ENCODE measurements around the gene TENM4.

TENM4 gene

DNA sequence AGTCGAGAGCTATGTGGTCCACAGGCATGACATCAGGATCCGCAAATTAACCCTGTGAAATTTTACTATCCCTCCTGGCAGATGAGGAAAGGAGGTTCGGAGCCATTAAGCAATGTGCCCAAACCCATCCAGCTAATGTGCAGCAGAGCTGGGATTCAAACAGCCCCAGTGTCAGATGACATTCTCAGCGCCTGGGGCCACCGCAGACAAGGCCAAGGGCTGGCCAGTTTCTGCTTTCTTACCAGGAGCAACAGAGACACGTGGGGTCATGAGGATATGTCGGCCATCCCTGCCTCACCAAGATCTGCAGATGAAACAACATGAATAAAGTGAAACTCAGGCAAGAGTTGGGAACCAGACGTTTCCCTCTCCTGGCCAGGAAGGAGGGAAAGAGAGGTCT, 110.2 kb downstream of the TENM4 start:
- H2BK12ac ChIP-seq (ENCODE audit: low read length), result no peak overlapping the region
- H2BK5ac ChIP-seq (ENCODE audit: low read length), result no peak overlapping the region
- no peaks in the 10 kb centered on the region for H3K36me3 ChIP-seq (replicated peaks in 1 of 2; ENCODE audit: control insufficient read depth in 2 of 2, insufficient read depth in 2 of 2, low read length in 2 of 2)
- no peaks in the 10 kb centered on the region for H3K9me3 ChIP-seq (replicated peaks in 1 of 2; ENCODE audit: control insufficient read depth in 2 of 2, insufficient read depth in 1 of 2, low read depth in 1 of 2, low read length in 2 of 2)
- no peak overlapping the region for H3K9ac ChIP-seq (ENCODE audit: low read depth, low read length, poor library complexity)
- no peak overlapping the region for H4K8ac ChIP-seq (ENCODE audit: low read depth, low read length)
- H3K27ac ChIP-seq (replicated peaks; ENCODE audit: low read length), result no peak overlapping the region
- no peak overlapping the region for H3K4me3 ChIP-seq (ENCODE audit: low read length in 2 of 2)
- WGBS, 2 donors (ENCODE audit: extremely low coverage in 2 of 2, insufficient read length in 2 of 2, insufficient replicate concordance in 1 of 2), result no CpG with 5 or more reads among the region's 8 CpGs
- no peak overlapping the region for H2AK5ac ChIP-seq (ENCODE audit: low read depth, low read length)
- no peaks in the 10 kb centered on the region for H3K79me1 ChIP-seq (ENCODE audit: low read depth, low read length)
- no peak overlapping the region for H3K4ac ChIP-seq (ENCODE audit: low read length)
- no peak overlapping the region for H3K18ac ChIP-seq (ENCODE audit: low read length)
- no peaks in the 10 kb centered on the region for H3K4me1 ChIP-seq (ENCODE audit: control insufficient read depth in 2 of 2, insufficient read depth in 1 of 2, low read depth in 1 of 2, low read length in 2 of 2)
- no peak overlapping the region for H4K91ac ChIP-seq (ENCODE audit: low read depth, low read length, poor library complexity)
- no peak overlapping the region for H3K14ac ChIP-seq (ENCODE audit: low read length)
- H3K4me2 ChIP-seq (ENCODE audit: insufficient read depth, low read length, poor library complexity, severe bottlenecking), result no peak overlapping the region
- no peak overlapping the region for H2AFZ ChIP-seq (ENCODE audit: low read length)
- no peak for DNase-seq (ENCODE audit: low spot score)
- H2BK15ac ChIP-seq (ENCODE audit: low read length), result no peak overlapping the region
- H3K23ac ChIP-seq (ENCODE audit: low read depth, low read length, poor library complexity), result no peak overlapping the region
- no peaks in the 10 kb centered on the region for H3K27me3 ChIP-seq (ENCODE audit: control insufficient read depth in 3 of 3, insufficient read depth in 3 of 3, low read depth in 1 of 3, low read length in 3 of 3)
- H2BK120ac ChIP-seq (ENCODE audit: low read depth, low read length), result no peak overlapping the region

GRCh38 chr11:79329561-79329960, 111.3 kb downstream of the TENM4 start:
- H3K14ac ChIP-seq (ENCODE audit: low read length), result no peak overlapping the region
- no peak overlapping the region for H3K4me2 ChIP-seq (ENCODE audit: insufficient read depth, low read length, poor library complexity, severe bottlenecking)
- no peak overlapping the region for H2AK5ac ChIP-seq (ENCODE audit: low read depth, low read length)
- no peak overlapping the region for H2BK12ac ChIP-seq (ENCODE audit: low read length)
- H4K91ac ChIP-seq (ENCODE audit: low read depth, low read length, poor library complexity), result no peak overlapping the region
- H3K27me3 ChIP-seq (ENCODE audit: control insufficient read depth in 3 of 3, insufficient read depth in 3 of 3, low read depth in 1 of 3, low read length in 3 of 3), result no peaks in the 10 kb centered on the region
- H3K79me1 ChIP-seq (ENCODE audit: low read depth, low read length), result no peaks in the 10 kb centered on the region
- DNase-seq (ENCODE audit: low spot score), result no peak
- H4K8ac ChIP-seq (ENCODE audit: low read depth, low read length), result no peak overlapping the region
- H3K9me3 ChIP-seq (replicated peaks in 1 of 2; ENCODE audit: control insufficient read depth in 2 of 2, insufficient read depth in 1 of 2, low read depth in 1 of 2, low read length in 2 of 2), result no peaks in the 10 kb centered on the region
- H3K36me3 ChIP-seq (replicated peaks in 1 of 2; ENCODE audit: control insufficient read depth in 2 of 2, insufficient read depth in 2 of 2, low read length in 2 of 2), result no peaks in the 10 kb centered on the region
- no peak overlapping the region for H3K4me3 ChIP-seq (ENCODE audit: low read length in 2 of 2)
- no peak overlapping the region for H3K27ac ChIP-seq (replicated peaks; ENCODE audit: low read length)
- H3K23ac ChIP-seq (ENCODE audit: low read depth, low read length, poor library complexity), result no peak overlapping the region
- no peak overlapping the region for H2BK120ac ChIP-seq (ENCODE audit: low read depth, low read length)
- H2BK15ac ChIP-seq (ENCODE audit: low read length), result no peak overlapping the region
- no CpG with 5 or more reads among the region's 6 CpGs for WGBS, 2 donors (ENCODE audit: extremely low coverage in 2 of 2, insufficient read length in 2 of 2, insufficient replicate concordance in 1 of 2)
- H2BK5ac ChIP-seq (ENCODE audit: low read length), result no peak overlapping the region
- H3K4me1 ChIP-seq (ENCODE audit: control insufficient read depth in 2 of 2, insufficient read depth in 1 of 2, low read depth in 1 of 2, low read length in 2 of 2), result no peaks in the 10 kb centered on the region
- no peak overlapping the region for H3K9ac ChIP-seq (ENCODE audit: low read depth, low read length, poor library complexity)
- H2AFZ ChIP-seq (ENCODE audit: low read length), result no peak overlapping the region
- H3K4ac ChIP-seq (ENCODE audit: low read length), result no peak overlapping the region
- H3K18ac ChIP-seq (ENCODE audit: low read length), result no peak overlapping the region

- H2BK12ac ChIP-seq (ENCODE audit: low read length), result no peak overlapping the region
- no peak overlapping the region for H2AFZ ChIP-seq (ENCODE audit: low read length)
- H2AK5ac ChIP-seq (ENCODE audit: low read depth, low read length), result no peak overlapping the region
- no peaks in the 10 kb centered on the region for H3K27me3 ChIP-seq (ENCODE audit: control insufficient read depth in 3 of 3, insufficient read depth in 3 of 3, low read depth in 1 of 3, low read length in 3 of 3)
- H4K91ac ChIP-seq (ENCODE audit: low read depth, low read length, poor library complexity), result no peak overlapping the region
- no peak overlapping the region for H3K23ac ChIP-seq (ENCODE audit: low read depth, low read length, poor library complexity)
- WGBS, 2 donors (ENCODE audit: extremely low coverage in 2 of 2, insufficient read length in 2 of 2, insufficient replicate concordance in 1 of 2), result no CpG with 5 or more reads among the region's 9 CpGs
- no peak overlapping the region for H3K14ac ChIP-seq (ENCODE audit: low read length)
- H3K4me1 ChIP-seq (ENCODE audit: control insufficient read depth in 2 of 2, insufficient read depth in 1 of 2, low read depth in 1 of 2, low read length in 2 of 2), result no peaks in the 10 kb centered on the region
- H3K9ac ChIP-seq (ENCODE audit: low read depth, low read length, poor library complexity), result no peak overlapping the region
- no peak overlapping the region for H2BK120ac ChIP-seq (ENCODE audit: low read depth, low read length)
- no peak overlapping the region for H3K27ac ChIP-seq (replicated peaks; ENCODE audit: low read length)
- H4K8ac ChIP-seq (ENCODE audit: low read depth, low read length), result no peak overlapping the region
- H3K4ac ChIP-seq (ENCODE audit: low read length), result no peak overlapping the region
- H2BK5ac ChIP-seq (ENCODE audit: low read length), result no peak overlapping the region
- no peak overlapping the region for H3K4me2 ChIP-seq (ENCODE audit: insufficient read depth, low read length, poor library complexity, severe bottlenecking)
- no peaks in the 10 kb centered on the region for H3K36me3 ChIP-seq (replicated peaks in 1 of 2; ENCODE audit: control insufficient read depth in 2 of 2, insufficient read depth in 2 of 2, low read length in 2 of 2)
- H2BK15ac ChIP-seq (ENCODE audit: low read length), result no peak overlapping the region
- H3K18ac ChIP-seq (ENCODE audit: low read length), result no peak overlapping the region
- no peak for DNase-seq (ENCODE audit: low spot score)
- H3K9me3 ChIP-seq (replicated peaks in 1 of 2; ENCODE audit: control insufficient read depth in 2 of 2, insufficient read depth in 1 of 2, low read depth in 1 of 2, low read length in 2 of 2), result no peaks in the 10 kb centered on the region
- H3K4me3 ChIP-seq (ENCODE audit: low read length in 2 of 2), result no peak overlapping the region
- no peaks in the 10 kb centered on the region for H3K79me1 ChIP-seq (ENCODE audit: low read depth, low read length)
These were observed 112.4 kb downstream of the TENM4 start for GRCh38 chr11:79328402-79328801.

GRCh38 chr11:79325851-79326250, 115.0 kb downstream of the TENM4 start:
- Histone ChIP-seq H4K91ac (ENCODE audit: low read depth, low read length, poor library complexity) (no peak overlapping the region), H3K9me3 (replicated peaks in 1 of 2; ENCODE audit: control insufficient read depth in 2 of 2, insufficient read depth in 1 of 2, low read depth in 1 of 2, low read length in 2 of 2) (no peaks in the 10 kb centered on the region), H2BK12ac (ENCODE audit: low read length) (no peak overlapping the region), H3K18ac (ENCODE audit: low read length) (no peak overlapping the region), H2AFZ (ENCODE audit: low read length) (no peak overlapping the region), H3K27me3 (ENCODE audit: control insufficient read depth in 3 of 3, insufficient read depth in 3 of 3, low read depth in 1 of 3, low read length in 3 of 3) (no peaks in the 10 kb centered on the region), H4K8ac (ENCODE audit: low read depth, low read length) (no peak overlapping the region), H3K36me3 (replicated peaks in 1 of 2; ENCODE audit: control insufficient read depth in 2 of 2, insufficient read depth in 2 of 2, low read length in 2 of 2) (no peaks in the 10 kb centered on the region), H2BK120ac (ENCODE audit: low read depth, low read length) (no peak overlapping the region), H2AK5ac (ENCODE audit: low read depth, low read length) (no peak overlapping the region), H3K4ac (ENCODE audit: low read length) (no peak overlapping the region), H2BK5ac (ENCODE audit: low read length) (no peak overlapping the region), H3K27ac (replicated peaks; ENCODE audit: low read length) (no peak overlapping the region), H3K4me1 (ENCODE audit: control insufficient read depth in 2 of 2, insufficient read depth in 1 of 2, low read depth in 1 of 2, low read length in 2 of 2) (no peaks in the 10 kb centered on the region), H3K4me3 (ENCODE audit: low read length in 2 of 2) (no peak overlapping the region), H3K9ac (ENCODE audit: low read depth, low read length, poor library complexity) (no peak overlapping the region), H3K14ac (ENCODE audit: low read length) (no peak overlapping the region), H3K79me1 (ENCODE audit: low read depth, low read length) (no peaks in the 10 kb centered on the region), H3K4me2 (ENCODE audit: insufficient read depth, low read length, poor library complexity, severe bottlenecking) (no peak overlapping the region), H3K23ac (ENCODE audit: low read depth, low read length, poor library complexity) (no peak overlapping the region), H2BK15ac (ENCODE audit: low read length) (no peak overlapping the region)
- WGBS, 2 donors (ENCODE audit: extremely low coverage in 2 of 2, insufficient read length in 2 of 2, insufficient replicate concordance in 1 of 2), result no CpG with 5 or more reads among the region's 10 CpGs
- no peak for DNase-seq (ENCODE audit: low spot score)
